Measurements from ENCODE around the gene SMG5. TPM values are rescaled to one million over a fixed set of nuclear protein-coding genes. Genes with fewer than 3 reads are reported as not detected.

Gene SMG5
- total RNA-seq, 2 experiments from 2014 or later, result 87.9 to 88.9 TPM

- no peaks in the 10 kb centered on the region for H3K79me2 ChIP-seq (ENCODE audit: insufficient read depth, low read depth, low read length)
- H3K36me3 ChIP-seq (ENCODE audit: insufficient read depth, low read length), result no peaks in the 10 kb centered on the region
- H2AFZ ChIP-seq (ENCODE audit: low read length), result no peak within 1 kb of the TSS; the same call in 1 of the 2 replicates
- no peaks in the 10 kb centered on the region for H3K4me1 ChIP-seq (ENCODE audit: insufficient read depth, low read length, poor library complexity, severe bottlenecking)
- no peaks in the 10 kb centered on the region for H3K9me3 ChIP-seq (ENCODE audit: low read length)
- no peaks in the 10 kb centered on the region for H4K20me1 ChIP-seq (ENCODE audit: insufficient read depth, low read length)
- no peak within 1 kb of the TSS for H3K27ac ChIP-seq (ENCODE audit: low read depth, low read length, poor library complexity, severe bottlenecking)
- POLR2A ChIA-PET, result interaction anchor here (0.7 kb wide), 1 partner anchor 36 kb away, joined by 3 read pairs; no protein-coding TSS in a partner anchor
- intact Hi-C loops (cut with micrococcal nuclease; ENCODE audit: unreplicated experiment), result no loop called here
- TF ChIP-seq CTCF (conservative IDR thresholded peaks at IDR 0.05; ENCODE audit: low read length), result no peak
- no peak for TF ChIP-seq EZH2phosphoT487 (IDR thresholded peaks at IDR 0.05; ENCODE audit: borderline replicate concordance, low read depth, low read length)
- H3K4me2 ChIP-seq (ENCODE audit: low read length), result peak within 1 kb of the TSS; percentile 54; the same call in 1 of the 2 replicates
- no peaks in the 10 kb centered on the region for H3K9me2 ChIP-seq (ENCODE audit: insufficient read depth, low read length)
- BruUV-seq (replicated peaks), result no TSS peak
- no peak for DNase-seq (ENCODE audit: low spot score)
- no peak within 1 kb of the TSS for H3K4me3 ChIP-seq (ENCODE audit: low read depth, low read length, poor library complexity, severe bottlenecking)
- CTCF ChIA-PET (ENCODE audit: unreplicated experiment), result no interaction called here
Observed at GRCh38 chr1:156295391-156295947, 12.8 kb upstream of the SMG5 start, which contains the start of gene GLMP. Gene GLMP, minus strand, starts transcription at chr1:156295679. Its CDS starts 34 bp downstream, at chr1:156295645.

- no peaks in the 10 kb centered on the region for H4K20me1 ChIP-seq (ENCODE audit: insufficient read depth, low read length)
- CTCF ChIA-PET (ENCODE audit: unreplicated experiment), result no interaction called here
- no peak overlapping the region for H3K4me2 ChIP-seq (ENCODE audit: low read length)
- H3K36me3 ChIP-seq (ENCODE audit: insufficient read depth, low read length), result no peaks in the 10 kb centered on the region
- TF ChIP-seq EZH2phosphoT487 (IDR thresholded peaks at IDR 0.05; ENCODE audit: borderline replicate concordance, low read depth, low read length) (no peak), CTCF (conservative IDR thresholded peaks at IDR 0.05; ENCODE audit: low read length) (no peak)
- intact Hi-C loops (cut with micrococcal nuclease; ENCODE audit: unreplicated experiment), result no loop called here
- DNase-seq (ENCODE audit: low spot score), result no peak
- H3K27ac ChIP-seq (ENCODE audit: low read depth, low read length, poor library complexity, severe bottlenecking), result no peak overlapping the region
- H3K4me3 ChIP-seq (ENCODE audit: low read depth, low read length, poor library complexity, severe bottlenecking), result no peak overlapping the region
- POLR2A ChIA-PET, result no interaction called here
- BruUV-seq (replicated peaks), result no TSS peak
- H3K9me2 ChIP-seq (ENCODE audit: insufficient read depth, low read length), result no peaks in the 10 kb centered on the region
- no peak overlapping the region for H2AFZ ChIP-seq (ENCODE audit: low read length)
- H3K79me2 ChIP-seq (ENCODE audit: insufficient read depth, low read depth, low read length), result no peaks in the 10 kb centered on the region
- no peaks in the 10 kb centered on the region for H3K4me1 ChIP-seq (ENCODE audit: insufficient read depth, low read length, poor library complexity, severe bottlenecking)
- no peaks in the 10 kb centered on the region for H3K9me3 ChIP-seq (ENCODE audit: low read length)
Observed at GRCh38 chr1:156293895-156294294, 11.3 kb upstream of the SMG5 start.

- Histone ChIP-seq H3K9me3 (ENCODE audit: low read length) (no peaks in the 10 kb centered on the region), H3K36me3 (ENCODE audit: insufficient read depth, low read length) (no peaks in the 10 kb centered on the region), H3K4me2 (ENCODE audit: low read length) (no peak overlapping the region), H2AFZ (ENCODE audit: low read length) (no peak overlapping the region), H3K9me2 (ENCODE audit: insufficient read depth, low read length) (no peaks in the 10 kb centered on the region), H3K4me1 (ENCODE audit: insufficient read depth, low read length, poor library complexity, severe bottlenecking) (no peaks in the 10 kb centered on the region), H3K79me2 (ENCODE audit: insufficient read depth, low read depth, low read length) (no peaks in the 10 kb centered on the region), H3K27ac (ENCODE audit: low read depth, low read length, poor library complexity, severe bottlenecking) (no peak overlapping the region), H4K20me1 (ENCODE audit: insufficient read depth, low read length) (no peaks in the 10 kb centered on the region), H3K4me3 (ENCODE audit: low read depth, low read length, poor library complexity, severe bottlenecking) (no peak overlapping the region)
- CTCF ChIA-PET (ENCODE audit: unreplicated experiment), result no interaction called here
- no peak for DNase-seq (ENCODE audit: low spot score)
- POLR2A ChIA-PET, result no interaction called here
- BruUV-seq (replicated peaks), result no TSS peak
- TF ChIP-seq CTCF (conservative IDR thresholded peaks at IDR 0.05; ENCODE audit: low read length) (no peak), EZH2phosphoT487 (IDR thresholded peaks at IDR 0.05; ENCODE audit: borderline replicate concordance, low read depth, low read length) (no peak)
- intact Hi-C loops (cut with micrococcal nuclease; ENCODE audit: unreplicated experiment), result no loop called here
Observed at GRCh38 chr1:156293098-156293434, 10.4 kb upstream of the SMG5 start.
